Measurements from ENCODE around the gene KCNN4.

KCNN4 gene

DNA sequence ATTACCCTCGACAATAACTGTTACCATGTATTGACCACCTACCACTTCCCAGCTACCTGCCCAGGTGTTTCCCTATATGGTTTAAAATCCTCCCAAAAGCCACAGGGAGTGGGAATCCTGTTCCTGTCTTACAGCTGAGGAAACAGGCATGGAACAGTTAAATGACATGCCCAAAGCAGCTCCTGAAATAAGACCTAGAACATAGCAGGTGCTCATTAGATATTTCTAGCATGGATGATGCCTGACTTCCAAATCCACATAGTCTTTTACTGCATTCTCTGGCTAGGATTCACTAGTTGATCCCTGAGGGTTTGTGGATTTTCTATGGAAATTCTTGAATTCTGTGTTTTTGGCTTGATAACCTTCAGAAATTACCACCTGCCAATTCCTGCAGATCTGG, 13.0 kb downstream of the KCNN4 start:
- TF ChIP-seq GATA3 (IDR thresholded peaks at IDR 0.05; ENCODE audit: low read depth, low read length) (no peak), GATA2 (IDR thresholded peaks at IDR 0.05; ENCODE audit: low read depth, low read length) (no peak)

DNA sequence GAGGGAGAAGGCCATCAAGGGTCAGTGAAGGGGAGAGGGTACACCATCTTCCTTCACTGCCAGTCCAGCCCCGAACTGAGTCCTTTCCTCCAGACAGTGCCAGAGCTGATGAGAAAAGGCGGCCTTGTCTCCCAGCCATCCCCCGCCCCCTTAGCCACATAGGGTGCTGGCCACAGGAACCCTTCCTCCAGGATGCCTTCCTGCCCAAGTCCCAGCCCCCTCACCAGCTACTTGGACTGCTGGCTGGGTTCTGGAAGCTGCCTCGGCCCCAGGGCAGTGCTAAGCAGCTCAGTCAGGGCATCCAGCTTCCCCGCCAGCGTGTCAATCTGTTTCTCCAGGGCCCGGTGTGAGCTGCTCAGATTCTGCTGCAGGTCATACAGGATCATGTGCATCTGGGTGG, 13.5 kb downstream of the KCNN4 start:
- no peak for TF ChIP-seq GATA2 (IDR thresholded peaks at IDR 0.05; ENCODE audit: low read depth, low read length)
- TF ChIP-seq GATA3 (IDR thresholded peaks at IDR 0.05; ENCODE audit: low read depth, low read length), result no peak

DNA sequence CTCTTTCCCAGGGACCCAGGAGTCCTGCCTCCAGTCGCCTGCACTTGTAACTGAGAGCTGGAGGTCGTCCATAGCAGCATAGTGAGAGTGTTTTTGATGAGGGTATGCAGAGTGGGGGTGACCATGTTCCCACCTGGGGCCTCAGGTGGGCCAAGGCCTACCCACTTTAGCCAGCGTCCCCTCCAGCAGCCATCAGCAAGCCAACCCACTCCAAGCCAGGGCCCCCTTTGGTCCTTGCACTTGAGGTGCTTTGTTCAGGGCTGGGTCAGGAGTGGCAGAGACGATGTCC, 14.1 kb downstream of the KCNN4 start:
- TF ChIP-seq GATA3 (IDR thresholded peaks at IDR 0.05; ENCODE audit: low read depth, low read length), result no peak
- no peak for TF ChIP-seq GATA2 (IDR thresholded peaks at IDR 0.05; ENCODE audit: low read depth, low read length)

DNA sequence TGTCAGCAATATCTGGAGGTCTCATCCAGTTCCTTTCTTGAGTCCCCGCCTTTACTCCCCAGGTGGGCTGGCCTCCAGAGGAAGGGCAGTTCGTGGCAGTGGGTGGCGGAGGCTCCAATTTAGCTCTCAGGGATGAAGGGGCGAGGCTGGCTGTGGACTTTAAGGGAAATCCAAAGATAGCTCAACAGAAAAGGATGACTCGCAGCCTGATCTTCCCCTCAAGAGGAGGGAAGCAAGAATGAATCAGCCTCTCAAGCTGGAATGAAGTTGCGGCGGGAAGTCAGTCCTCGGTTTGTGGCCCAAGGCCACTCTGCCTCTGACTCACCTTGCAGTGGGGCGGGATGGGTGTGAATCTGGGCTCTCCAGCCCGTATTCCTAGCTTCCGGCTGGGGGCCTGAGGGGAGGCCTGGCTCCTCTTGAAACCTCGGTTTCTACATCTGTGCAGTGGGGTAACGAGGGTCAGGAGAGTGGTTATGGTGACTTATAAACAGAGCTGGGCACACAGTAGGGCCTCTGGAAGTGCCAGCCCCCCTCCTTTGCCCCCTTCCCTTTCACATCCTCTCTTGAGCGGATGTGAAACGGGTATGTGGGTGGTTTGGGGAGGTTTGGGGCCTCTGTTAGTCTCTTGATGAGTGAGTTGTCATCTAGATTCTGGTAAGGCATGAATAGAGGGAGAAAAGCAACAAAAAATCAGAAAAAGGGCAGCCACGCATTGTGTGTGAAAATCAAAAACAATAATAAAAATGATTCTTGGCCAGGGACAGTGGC, 15.5 kb downstream of the KCNN4 start:
- no peak for TF ChIP-seq GATA3 (IDR thresholded peaks at IDR 0.05; ENCODE audit: low read depth, low read length)
- TF ChIP-seq GATA2 (IDR thresholded peaks at IDR 0.05; ENCODE audit: low read depth, low read length), result no peak

DNA sequence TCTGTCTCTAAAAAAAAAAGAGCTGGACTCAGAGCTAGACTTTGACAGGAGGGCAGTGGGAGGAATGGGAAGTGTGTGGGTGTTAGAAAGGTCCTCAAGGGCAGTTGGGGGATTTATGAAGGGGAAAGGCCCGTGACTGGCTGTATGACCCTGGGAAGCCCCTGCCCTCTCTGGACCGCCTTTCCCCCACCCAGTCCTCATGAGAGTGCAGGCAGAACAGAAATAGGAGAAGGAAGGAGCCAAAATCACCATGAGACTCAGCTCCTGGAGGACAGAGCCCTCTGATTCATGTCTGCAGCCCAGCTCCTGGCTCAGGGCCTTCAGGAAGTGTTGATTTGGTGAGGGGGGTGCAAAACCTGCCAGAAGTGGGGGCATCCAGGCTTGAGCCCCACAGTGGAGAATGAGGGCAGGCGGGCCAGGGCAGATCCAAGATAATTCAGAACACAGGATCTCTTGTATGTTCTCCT, 17.3 kb downstream of the KCNN4 start:
- no peak for TF ChIP-seq GATA3 (IDR thresholded peaks at IDR 0.05; ENCODE audit: low read depth, low read length)

DNA sequence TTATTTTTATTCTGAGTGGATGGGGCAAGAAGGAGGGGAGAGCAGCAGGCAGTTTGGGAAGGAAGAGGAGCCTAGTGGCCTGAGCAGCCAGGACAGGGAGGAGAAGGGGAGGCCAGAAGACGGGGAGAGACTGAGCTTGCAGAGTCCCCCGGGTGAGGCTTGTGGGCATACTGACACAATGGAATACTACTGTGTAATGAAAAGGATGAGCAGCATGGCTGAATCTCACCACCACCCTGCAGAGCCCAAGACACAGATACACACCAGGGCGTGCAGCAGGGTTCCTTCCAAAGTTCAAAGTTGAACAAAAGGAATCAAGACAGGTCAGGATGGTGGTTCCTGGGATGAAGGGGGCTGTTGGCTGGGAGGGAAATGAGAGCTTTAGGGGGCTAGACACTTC, 18.0 kb downstream of the KCNN4 start:
- no peak for TF ChIP-seq GATA2 (IDR thresholded peaks at IDR 0.05; ENCODE audit: low read depth, low read length)

DNA sequence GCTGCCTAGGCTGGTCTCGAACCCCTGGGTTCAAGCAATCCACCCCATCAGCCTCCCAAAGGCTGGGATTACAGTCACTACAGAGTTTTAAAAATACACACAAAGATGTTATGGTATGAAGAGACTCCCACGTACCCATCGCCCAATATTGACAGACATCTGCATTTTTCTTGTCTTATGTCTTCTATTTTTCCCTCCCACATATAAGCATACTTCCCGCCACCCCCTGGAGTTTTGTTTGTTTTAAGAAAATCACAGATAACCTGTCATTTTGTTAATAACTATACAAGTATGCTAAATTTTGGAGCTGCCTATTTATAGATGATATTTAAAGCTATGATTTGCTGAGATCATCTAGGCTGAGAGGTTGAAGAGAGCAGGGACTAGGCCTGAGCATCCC, 19.8 kb downstream of the KCNN4 start:
- no peak for TF ChIP-seq GATA2 (IDR thresholded peaks at IDR 0.05; ENCODE audit: low read depth, low read length)

DNA sequence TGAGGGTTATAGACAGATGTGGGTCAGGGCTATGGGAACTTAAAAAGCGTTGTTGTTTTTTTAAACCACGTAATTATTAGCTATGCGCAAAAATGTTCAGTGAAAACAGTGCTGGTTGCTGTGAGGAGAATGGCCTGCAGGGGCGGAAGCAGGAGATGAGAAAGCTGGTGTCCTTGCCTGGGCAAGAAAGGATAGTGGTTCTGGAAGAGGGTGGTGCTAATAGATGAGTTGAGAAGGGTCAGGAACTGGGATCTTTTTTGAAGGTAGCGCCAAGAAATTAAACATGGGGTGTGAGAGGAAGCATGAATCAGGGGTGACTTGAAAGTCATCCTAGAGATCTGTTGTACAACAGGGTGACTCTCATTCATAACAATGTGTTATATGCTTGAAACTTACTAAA, 21.3 kb downstream of the KCNN4 start:
- TF ChIP-seq GATA3 (IDR thresholded peaks at IDR 0.05; ENCODE audit: low read depth, low read length) (no peak), GATA2 (IDR thresholded peaks at IDR 0.05; ENCODE audit: low read depth, low read length) (no peak)

DNA sequence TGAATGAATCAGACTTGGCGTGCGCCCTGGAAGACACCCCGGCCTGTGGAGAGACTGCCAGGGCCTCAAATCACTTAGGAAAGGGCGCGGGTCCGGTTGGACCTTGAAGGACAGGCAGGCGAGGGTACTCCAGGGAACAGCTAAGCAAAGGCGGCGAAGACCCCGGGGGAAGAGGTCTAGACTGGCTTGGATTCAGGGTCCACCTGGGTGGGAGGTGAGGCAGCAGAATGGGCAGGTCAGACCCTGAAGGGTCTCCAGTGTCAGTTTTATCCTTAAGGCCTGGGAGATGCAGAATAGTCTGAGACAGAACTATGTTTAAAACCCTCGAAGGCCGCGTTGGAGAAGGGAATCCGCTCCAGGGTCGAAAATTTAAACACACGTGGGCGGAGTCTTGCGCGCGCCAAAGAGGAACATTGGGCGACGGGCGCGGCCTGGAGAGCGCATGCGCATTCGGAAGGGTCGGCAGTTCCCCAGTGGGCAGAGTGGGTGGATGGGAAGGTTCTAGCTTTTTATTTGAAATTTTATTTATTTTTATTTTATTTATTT, 25.4 kb downstream of the KCNN4 start:
- TF ChIP-seq GATA3 (IDR thresholded peaks at IDR 0.05; ENCODE audit: low read depth, low read length), result no peak
- no peak for TF ChIP-seq GATA2 (IDR thresholded peaks at IDR 0.05; ENCODE audit: low read depth, low read length)

DNA sequence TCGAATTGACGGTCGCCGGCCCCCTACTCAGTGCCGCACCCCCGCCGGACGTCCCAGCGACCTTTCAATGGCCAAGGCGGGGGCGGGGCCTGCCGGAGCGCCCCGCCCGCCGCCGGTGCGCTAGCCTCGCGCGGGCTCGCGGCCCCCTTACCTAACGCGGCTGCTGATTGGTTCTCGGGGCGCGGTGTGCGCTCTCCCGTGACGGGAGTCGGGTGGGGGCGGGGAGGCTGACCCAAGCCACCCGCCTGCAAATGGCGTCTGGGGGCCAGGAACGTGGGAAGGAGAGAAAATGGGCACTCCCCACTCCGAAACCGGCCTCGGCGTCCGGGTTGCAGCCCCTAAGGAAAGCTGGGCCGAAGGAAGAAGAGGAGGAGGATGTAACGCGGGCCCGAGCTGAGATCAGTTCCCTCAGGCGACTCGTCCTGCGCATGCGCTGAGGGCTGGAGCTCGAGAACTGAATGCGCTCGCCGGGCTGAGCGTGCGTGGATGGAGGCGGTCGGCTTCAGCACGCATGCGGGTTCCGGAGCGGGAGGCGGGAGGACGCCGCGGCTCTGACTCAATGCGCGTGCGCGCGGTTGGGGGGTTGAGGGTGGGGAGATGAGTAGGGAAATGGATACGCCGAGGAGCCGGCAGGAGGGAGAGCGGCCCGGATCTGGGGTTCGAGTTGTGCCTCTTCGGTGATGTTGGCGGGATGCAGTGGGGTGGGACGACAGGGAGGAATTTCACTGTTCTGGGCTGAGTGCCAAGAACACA, 26.1 kb downstream of the KCNN4 start, which contains the start of gene SMG9:
Gene SMG9 (minus strand): TSS at position 460 of the 753 bp plus-strand sequence. CDS start 4,221 bp downstream, outside the sequence.
- TF ChIP-seq GATA2 (IDR thresholded peaks at IDR 0.05; ENCODE audit: low read depth, low read length), result no peak
- no peak for TF ChIP-seq GATA3 (IDR thresholded peaks at IDR 0.05; ENCODE audit: low read depth, low read length)

DNA sequence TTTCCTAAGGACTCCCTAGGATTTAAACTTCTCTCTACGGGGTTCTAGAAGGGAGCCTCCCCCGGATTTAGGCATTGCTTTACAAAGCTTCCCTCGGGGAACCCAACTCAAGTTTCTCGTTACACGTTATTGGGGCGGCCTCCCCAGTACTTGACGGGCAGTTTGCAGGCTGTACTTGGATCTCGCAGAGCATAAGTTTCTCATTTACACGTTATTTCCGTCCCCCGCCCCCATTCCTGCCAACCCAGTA, 26.6 kb downstream of the KCNN4 start:
- TF ChIP-seq GATA2 (IDR thresholded peaks at IDR 0.05; ENCODE audit: low read depth, low read length), result no peak
- no peak for TF ChIP-seq GATA3 (IDR thresholded peaks at IDR 0.05; ENCODE audit: low read depth, low read length)

DNA sequence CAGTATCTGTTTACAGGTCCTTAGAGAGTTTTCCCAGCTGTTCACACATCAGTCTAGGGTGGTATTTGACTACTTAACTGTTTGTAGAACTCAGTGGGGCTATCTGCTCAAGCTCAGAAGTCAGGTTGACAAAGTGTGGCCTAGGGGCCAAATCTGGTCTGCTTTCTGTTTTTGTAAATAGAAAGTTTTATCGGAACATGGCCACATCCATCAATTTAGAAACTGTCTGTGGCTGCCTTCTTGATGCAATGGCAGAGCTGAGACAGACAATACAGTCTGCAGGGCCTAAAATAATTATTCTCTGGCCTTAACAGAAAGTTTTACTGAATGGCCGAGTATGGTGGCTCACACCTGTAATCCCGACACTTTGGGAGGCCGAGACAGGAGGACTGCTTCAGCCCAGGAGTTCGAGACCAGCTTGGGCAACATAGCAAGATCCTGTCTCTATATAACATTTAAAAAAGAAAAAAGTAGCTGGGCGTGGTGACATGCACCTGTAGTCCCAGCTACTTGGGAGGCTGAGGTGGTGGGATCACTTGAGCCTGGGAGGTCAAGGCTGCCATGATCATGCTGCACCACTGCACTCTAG, 28.4 kb downstream of the KCNN4 start:
- TF ChIP-seq GATA2 (IDR thresholded peaks at IDR 0.05; ENCODE audit: low read depth, low read length) (no peak), GATA3 (IDR thresholded peaks at IDR 0.05; ENCODE audit: low read depth, low read length) (no peak)

DNA sequence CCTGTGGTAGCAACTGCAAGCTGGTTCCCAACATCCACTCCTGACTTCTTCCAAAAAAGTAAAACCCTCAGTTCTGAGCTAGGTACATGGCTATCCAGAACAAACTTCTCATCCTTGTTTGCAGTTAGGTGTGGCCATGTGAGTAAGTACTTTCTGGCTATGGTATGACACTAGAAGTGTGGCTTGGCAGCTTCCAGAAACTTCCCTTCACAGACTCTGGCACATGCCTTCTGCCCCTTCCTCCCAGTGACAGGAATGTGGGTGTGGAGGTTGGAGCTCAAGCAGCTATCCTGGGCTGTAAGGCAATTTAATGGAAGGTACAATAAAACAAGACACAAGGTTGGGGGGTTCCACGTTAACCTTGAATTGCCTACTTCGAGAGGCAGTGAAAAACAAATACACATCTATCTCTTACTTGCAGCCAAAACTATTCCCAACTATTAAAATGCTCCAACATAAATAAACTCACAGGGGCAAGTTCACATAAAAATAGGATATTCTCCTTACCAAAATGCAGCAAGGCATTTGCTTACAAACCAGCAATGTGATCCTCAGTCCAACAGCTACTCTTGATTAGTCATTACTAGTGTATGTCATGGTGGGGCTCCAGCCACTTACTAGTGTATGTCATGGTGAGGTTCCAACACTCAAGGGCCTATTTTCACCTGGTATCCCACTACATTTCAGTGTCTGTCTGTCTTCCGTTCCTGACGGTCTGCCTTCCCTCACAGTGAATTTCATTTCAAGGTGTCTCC, 29.1 kb downstream of the KCNN4 start:
- TF ChIP-seq GATA3 (IDR thresholded peaks at IDR 0.05; ENCODE audit: low read depth, low read length) (no peak), GATA2 (IDR thresholded peaks at IDR 0.05; ENCODE audit: low read depth, low read length) (no peak)

DNA sequence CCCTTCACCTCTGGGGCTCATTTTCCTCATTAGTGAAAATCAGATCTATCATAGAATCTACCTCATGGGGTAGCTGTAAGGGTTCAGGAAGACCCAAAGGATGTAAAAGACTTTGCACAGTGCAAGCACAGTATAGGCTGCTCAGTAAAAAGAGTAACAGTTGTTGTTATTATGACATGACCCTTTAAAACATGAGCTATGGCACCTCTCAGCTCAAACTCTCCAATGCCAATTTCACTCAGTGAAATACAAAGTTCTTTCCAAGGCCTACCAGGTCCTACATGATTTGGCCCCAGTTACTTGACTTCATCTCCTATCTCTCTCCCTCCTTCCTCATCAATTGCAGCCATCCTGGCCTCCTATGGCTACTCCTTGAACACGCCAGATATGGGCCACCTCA, 30.9 kb downstream of the KCNN4 start:
- no peak for TF ChIP-seq GATA3 (IDR thresholded peaks at IDR 0.05; ENCODE audit: low read depth, low read length)
- no peak for TF ChIP-seq GATA2 (IDR thresholded peaks at IDR 0.05; ENCODE audit: low read depth, low read length)
